ENCODE measurements around the gene CLPTM1L. TPM values are rescaled to one million over a fixed set of nuclear protein-coding genes. Genes with fewer than 3 reads are reported as not detected.

Gene CLPTM1L
- total and polyA plus RNA-seq, 9 of the 15 experiments (the other 6 are each of a cell fraction or from before 2014, with no cell fraction given): 3.5 to 217 (median 177) TPM

DNA sequence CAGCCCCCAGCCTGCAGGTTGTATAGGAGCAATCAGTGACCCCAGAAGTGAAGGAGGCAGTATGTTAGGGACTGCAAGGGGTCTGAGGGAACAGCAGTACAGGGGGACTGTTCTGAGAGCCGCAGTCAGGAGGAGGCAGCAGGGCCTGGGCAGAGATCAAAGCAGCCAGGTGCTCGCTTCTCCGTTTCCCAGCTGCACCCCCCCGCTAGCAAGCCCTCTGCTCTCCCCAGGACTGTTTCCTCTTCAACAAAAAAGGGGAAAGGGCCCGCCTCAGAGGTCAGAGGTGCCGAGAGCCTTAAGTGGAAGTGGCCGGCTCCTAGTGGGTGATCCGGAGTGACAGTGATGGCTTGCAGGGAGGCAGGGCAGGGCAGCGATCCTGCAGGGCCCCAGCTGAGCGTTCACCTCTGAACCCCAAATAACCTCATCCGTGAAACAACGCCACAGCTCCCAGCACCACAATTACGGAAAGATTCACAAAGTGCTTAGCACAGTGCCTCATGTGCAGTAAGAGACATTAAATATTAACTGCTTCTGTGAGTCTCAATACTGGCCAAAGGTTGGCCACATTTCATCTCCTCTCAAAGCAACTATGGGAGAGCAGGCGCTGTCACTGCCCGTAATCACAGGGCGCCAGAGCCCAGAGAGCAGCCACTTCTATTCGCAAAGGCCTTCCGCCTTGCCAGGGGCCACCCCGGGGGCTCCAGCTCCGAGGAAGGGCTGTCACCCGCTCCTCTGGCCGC is 8.0 kb downstream of the CLPTM1L start:
- no peak overlapping the region for H3K9ac ChIP-seq (ENCODE audit: insufficient read depth in 1 of 2, low read depth in 2 of 2, low read length in 2 of 2)
- CTCF ChIA-PET (ENCODE audit: low intra/inter-chr PET ratio): no interaction called here
- no peaks in the 10 kb centered on the region for H3K9me1 ChIP-seq (ENCODE audit: control insufficient read depth, insufficient read depth, low read length)
- H3K4me2 ChIP-seq (ENCODE audit: insufficient read depth, low read length): no peak overlapping the region
- in situ Hi-C loops (cut with MboI) (no loop called here), intact Hi-C loops (cut with micrococcal nuclease) (no loop called here)
- H3K27ac ChIP-seq (ENCODE audit: extremely low read depth, low read depth, low read length): no peak overlapping the region
- peaks cover 17% of the 10 kb centered on the region; the same call in 1 of the 2 replicates for H4K20me1 ChIP-seq (replicated peaks; ENCODE audit: control insufficient read depth, insufficient read depth, low read length)
- DNase-seq (ENCODE audit: extremely low read depth in 1 of 4, low spot score in 3 of 4) (no peak), FAIRE-seq (no peak), ATAC-seq (no peak)
- no TSS peak for BruUV-seq (replicated peaks)
- WGBS (ENCODE audit: insufficient coverage, low coverage, missing lambda C conversion rate): 91% methylated on average over 19 of the region's 22 CpGs
- H3K9me3 ChIP-seq (replicated peaks; ENCODE audit: control insufficient read depth, insufficient read depth, low read depth, low read length): no peaks in the 10 kb centered on the region
- peaks cover 93% of the 10 kb centered on the region for H3K36me3 ChIP-seq (ENCODE audit: control insufficient read depth, insufficient read depth, low read length)
- H3K27me3 ChIP-seq (ENCODE audit: control insufficient read depth in 2 of 2, insufficient read depth in 2 of 2, low read length in 2 of 2): no peaks in the 10 kb centered on the region
- POLR2A ChIA-PET: interaction anchor here (0.6 to 0.8 kb wide), 3 partner anchors 8 to 444 kb away, joined by 3 to 4 read pairs (median 4); partner anchors contain the start of genes BRD9 and TRIP13
- H3K79me2 ChIP-seq (ENCODE audit: control insufficient read depth, insufficient read depth, low read length): peaks cover 9% of the 10 kb centered on the region; the same call in 1 of the 3 replicates
- H3K4me3 ChIP-seq: no peak overlapping the region
- peaks cover 0 to 16% of the 10 kb centered on the region in 2 experiments; a peak in 2 of 5 replicates for H3K4me1 ChIP-seq (replicated peaks in 1 of 2; ENCODE audit: control insufficient read depth in 2 of 2, insufficient read depth in 2 of 2, low read length in 2 of 2)
- H2AFZ ChIP-seq (ENCODE audit: low read depth, low read length): no peak overlapping the region
- TF ChIP-seq HNRNPL (IDR thresholded peaks at IDR 0.05; ENCODE audit: low read depth, low read length) (no peak), ZNF655 (CRISPR knock-in tag; IDR thresholded peaks at IDR 0.05) (no peak), U2AF2 (optimal IDR thresholded peaks at IDR 0.05; ENCODE audit: low read depth, low read length) (no peak), ZNF668 (CRISPR knock-in tag; IDR thresholded peaks at IDR 0.05) (no peak), HNRNPH1 (optimal IDR thresholded peaks at IDR 0.05; ENCODE audit: low read depth, low read length) (no peak), STAT5A (IDR thresholded peaks at IDR 0.05; ENCODE audit: borderline replicate concordance, low read length) (no peak), CBX8 (IDR thresholded peaks at IDR 0.05; ENCODE audit: borderline replicate concordance, extremely low read depth, low read depth, low read length, poor library complexity, severe bottlenecking) (no peak), HDAC6 (IDR thresholded peaks at IDR 0.05; ENCODE audit: low read depth, low read length) (no peak), FOXA1 (IDR thresholded peaks at IDR 0.05; ENCODE audit: borderline replicate concordance) (no peak), SLC30A9 (CRISPR knock-in tag; IDR thresholded peaks at IDR 0.05) (no peak)
- TF ChIP-seq, protein P1, sequence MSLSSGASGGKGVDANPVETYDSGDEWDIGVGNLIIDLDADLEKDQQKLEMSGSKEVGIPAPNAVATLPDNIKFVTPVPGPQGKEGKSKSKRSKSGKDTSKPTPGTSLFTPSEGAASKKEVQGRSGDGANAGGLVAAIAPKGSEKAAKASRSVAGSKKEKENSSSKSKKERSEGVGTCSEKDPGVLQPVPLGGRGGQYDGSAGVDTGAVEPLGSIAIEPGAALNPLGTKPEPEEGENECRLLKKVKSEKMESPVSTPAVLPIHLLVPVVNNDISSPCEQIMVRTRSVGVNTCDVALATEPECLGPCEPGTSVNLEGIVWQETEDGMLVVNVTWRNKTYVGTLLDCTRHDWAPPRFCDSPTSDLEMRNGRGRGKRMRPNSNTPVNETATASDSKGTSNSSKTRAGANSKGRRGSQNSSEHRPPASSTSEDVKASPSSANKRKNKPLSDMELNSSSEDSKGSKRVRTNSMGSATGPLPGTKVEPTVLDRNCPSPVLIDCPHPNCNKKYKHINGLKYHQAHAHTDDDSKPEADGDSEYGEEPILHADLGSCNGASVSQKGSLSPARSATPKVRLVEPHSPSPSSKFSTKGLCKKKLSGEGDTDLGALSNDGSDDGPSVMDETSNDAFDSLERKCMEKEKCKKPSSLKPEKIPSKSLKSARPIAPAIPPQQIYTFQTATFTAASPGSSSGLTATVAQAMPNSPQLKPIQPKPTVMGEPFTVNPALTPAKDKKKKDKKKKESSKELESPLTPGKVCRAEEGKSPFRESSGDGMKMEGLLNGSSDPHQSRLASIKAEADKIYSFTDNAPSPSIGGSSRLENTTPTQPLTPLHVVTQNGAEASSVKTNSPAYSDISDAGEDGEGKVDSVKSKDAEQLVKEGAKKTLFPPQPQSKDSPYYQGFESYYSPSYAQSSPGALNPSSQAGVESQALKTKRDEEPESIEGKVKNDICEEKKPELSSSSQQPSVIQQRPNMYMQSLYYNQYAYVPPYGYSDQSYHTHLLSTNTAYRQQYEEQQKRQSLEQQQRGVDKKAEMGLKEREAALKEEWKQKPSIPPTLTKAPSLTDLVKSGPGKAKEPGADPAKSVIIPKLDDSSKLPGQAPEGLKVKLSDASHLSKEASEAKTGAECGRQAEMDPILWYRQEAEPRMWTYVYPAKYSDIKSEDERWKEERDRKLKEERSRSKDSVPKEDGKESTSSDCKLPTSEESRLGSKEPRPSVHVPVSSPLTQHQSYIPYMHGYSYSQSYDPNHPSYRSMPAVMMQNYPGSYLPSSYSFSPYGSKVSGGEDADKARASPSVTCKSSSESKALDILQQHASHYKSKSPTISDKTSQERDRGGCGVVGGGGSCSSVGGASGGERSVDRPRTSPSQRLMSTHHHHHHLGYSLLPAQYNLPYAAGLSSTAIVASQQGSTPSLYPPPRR (CRISPR knock-in tag; IDR thresholded peaks at IDR 0.05; ENCODE audit: borderline replicate concordance): no peak
- TF ChIP-seq, protein P2, sequence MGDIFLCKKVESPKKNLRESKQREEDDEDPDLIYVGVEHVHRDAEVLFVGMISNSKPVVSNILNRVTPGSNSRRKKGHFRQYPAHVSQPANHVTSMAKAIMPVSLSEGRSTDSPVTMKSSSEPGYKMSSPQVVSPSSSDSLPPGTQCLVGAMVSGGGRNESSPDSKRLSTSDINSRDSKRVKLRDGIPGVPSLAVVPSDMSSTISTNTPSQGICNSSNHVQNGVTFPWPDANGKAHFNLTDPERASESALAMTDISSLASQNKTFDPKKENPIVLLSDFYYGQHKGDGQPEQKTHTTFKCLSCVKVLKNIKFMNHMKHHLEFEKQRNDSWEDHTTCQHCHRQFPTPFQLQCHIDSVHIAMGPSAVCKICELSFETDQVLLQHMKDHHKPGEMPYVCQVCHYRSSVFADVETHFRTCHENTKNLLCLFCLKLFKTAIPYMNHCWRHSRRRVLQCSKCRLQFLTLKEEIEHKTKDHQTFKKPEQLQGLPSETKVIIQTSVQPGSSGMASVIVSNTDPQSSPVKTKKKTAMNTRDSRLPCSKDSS (IDR thresholded peaks at IDR 0.05; ENCODE audit: low read depth, partially characterized antibody): no peak

Measured in K562 (cell line).